DND-41 (cell line): Measurements from ENCODE around the gene PANK4.

Experiments
- EZH2 ChIP-seq: IDR thresholded peaks from 3 replicates; pipeline ENCODE4 v1.6.1; 2012; ENCODE audit warnings: borderline replicate concordance, low read depth, mild to moderate bottlenecking, moderate library complexity, low read length, inconsistent platforms; ENCODE audit not compliant: severe bottlenecking
- TF ChIP-seq, protein P1 (sequence below): IDR thresholded peaks from 2 replicates; pipeline ENCODE4 v1.5.1; 2012; ENCODE audit warnings: borderline replicate concordance, low read length, moderate library complexity, mild to moderate bottlenecking; ENCODE audit not compliant: poor library complexity, severe bottlenecking; ENCODE audit errors: extremely low read depth

DNA sequence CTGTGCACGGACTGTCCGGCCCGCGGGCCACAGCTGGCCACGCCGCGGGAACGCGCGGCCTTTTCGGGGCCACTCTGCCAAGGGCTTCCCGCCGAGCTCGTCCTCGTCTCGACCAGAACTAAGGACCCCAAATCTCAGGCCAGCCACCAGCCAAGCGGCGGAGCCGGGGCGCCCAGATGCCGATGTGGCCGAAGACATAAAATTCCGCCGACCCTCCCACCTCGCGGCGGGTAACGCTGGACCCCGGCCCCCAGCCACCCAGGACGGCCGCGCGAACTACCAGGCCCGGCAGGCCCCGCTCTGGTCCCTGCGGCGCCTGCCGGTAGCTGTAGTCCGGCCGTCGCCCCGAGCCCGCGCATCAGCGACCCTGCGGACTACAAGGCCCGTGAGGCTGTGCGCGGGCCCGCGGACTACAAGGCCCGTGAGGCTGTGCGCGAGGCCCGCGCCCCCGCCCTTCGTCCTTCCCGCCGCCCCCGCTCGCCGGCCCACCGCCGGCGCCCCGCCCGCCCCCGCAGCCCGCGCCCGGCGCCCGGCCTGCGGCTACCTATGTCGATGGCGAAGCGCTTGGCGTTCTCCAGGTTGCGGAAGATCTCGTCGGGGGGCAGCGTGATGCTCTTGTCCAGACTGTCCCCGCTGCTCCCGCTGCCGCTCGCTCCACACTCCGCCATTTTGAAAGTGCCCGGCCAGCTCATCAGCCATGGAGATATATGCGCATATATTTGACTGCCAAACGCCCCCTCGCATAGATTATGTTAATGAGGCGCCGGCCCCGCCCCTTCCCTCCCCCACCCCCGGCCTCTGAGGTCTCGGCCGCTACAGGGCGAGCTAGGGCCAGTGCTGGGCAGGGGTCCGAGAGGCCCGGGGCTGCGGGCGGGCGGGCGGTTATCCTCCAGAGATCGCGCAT lies at the start of gene PANK4:
- TF ChIP-seq, protein P1, sequence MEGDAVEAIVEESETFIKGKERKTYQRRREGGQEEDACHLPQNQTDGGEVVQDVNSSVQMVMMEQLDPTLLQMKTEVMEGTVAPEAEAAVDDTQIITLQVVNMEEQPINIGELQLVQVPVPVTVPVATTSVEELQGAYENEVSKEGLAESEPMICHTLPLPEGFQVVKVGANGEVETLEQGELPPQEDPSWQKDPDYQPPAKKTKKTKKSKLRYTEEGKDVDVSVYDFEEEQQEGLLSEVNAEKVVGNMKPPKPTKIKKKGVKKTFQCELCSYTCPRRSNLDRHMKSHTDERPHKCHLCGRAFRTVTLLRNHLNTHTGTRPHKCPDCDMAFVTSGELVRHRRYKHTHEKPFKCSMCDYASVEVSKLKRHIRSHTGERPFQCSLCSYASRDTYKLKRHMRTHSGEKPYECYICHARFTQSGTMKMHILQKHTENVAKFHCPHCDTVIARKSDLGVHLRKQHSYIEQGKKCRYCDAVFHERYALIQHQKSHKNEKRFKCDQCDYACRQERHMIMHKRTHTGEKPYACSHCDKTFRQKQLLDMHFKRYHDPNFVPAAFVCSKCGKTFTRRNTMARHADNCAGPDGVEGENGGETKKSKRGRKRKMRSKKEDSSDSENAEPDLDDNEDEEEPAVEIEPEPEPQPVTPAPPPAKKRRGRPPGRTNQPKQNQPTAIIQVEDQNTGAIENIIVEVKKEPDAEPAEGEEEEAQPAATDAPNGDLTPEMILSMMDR, result no peak
- no peak for TF ChIP-seq EZH2
